Neural progenitor cell (in vitro differentiated cells): Measurements from ENCODE around the gene ZFAND3.
A peak's percentile ranks its signal among the peaks of the same experiment; 100 is the strongest.

ENCODE experiments used
- CTCF ChIP-seq: fragments of 200-600 bp; sonication (generic); IDR thresholded peaks from 2 replicates; pipeline ENCODE4 v1.5.1; 2017; ENCODE audit warnings: antibody characterized with exemption, mild to moderate bottlenecking
- EZH2 ChIP-seq: fragments of 200-600 bp; sonication (generic); IDR thresholded peaks from 2 replicates; pipeline ENCODE4 v1.6.1; 2017; ENCODE audit warnings: antibody characterized with exemption, mild to moderate bottlenecking, moderate library complexity
- EZH2phosphoT487 ChIP-seq: fragments of 200-600 bp; sonication (generic); IDR thresholded peaks from 2 replicates; pipeline ENCODE4 v1.6.1; 2017; ENCODE audit warnings: antibody characterized with exemption

- TF ChIP-seq CTCF (peak; percentile 73), EZH2 (no peak), EZH2phosphoT487 (no peak)
Measured at GRCh38 chr6:37860226-37860839, 40.8 kb downstream of the ZFAND3 start.
